Cardiac muscle cell (in vitro differentiated cells and primary cell): Measurements from ENCODE around the gene GBP6. TPM values are rescaled to one million over a fixed set of nuclear protein-coding genes. Genes with fewer than 3 reads are reported as not detected.

ENCODE experiments used
- DNase-seq, 2 donors: peaks; one replicate each; pipeline versions ENCODE4 v3.0.0 to v3.0.0-alpha.2; 2010 to 2017; ENCODE audit warnings: low read depth in 1 of 2, low spot score in 1 of 2
- H3K27ac ChIP-seq: fragments of 200-600 bp; sonication (generic); 2 replicates; pipeline ENCODE4 v1.5.1; 2016
- H3K27me3 ChIP-seq: fragments of 200-600 bp; sonication (generic); 2 replicates; pipeline ENCODE4 v1.6.0; 2016; ENCODE audit warnings: control low read depth
- H3K36me3 ChIP-seq: fragments of 200-600 bp; sonication (generic); 2 replicates; pipeline ENCODE4 v1.5.1; 2016; ENCODE audit warnings: control low read depth
- H3K4me1 ChIP-seq: fragments of 200-600 bp; sonication (generic); 2 replicates; pipeline ENCODE4 v1.8.1; 2017; ENCODE audit warnings: low read depth, mild to moderate bottlenecking, mixed run types
- H3K4me3 ChIP-seq: fragments of 200-600 bp; sonication (generic); 2 replicates; pipeline ENCODE4 v1.5.1; 2016; ENCODE audit warnings: mild to moderate bottlenecking
- H3K9me3 ChIP-seq: fragments of 200-600 bp; sonication (generic); 2 replicates; pipeline ENCODE4 v1.5.1; 2017; ENCODE audit warnings: low read depth, mild to moderate bottlenecking, control low read depth
- CTCF ChIP-seq: IDR thresholded peaks from 2 replicates; pipeline ENCODE4 v1.5.1; 2012; ENCODE audit warnings: low read depth, mild to moderate bottlenecking, low read length
- polyA plus RNA-seq: library from polyadenylated mRNA; unstranded; fragments of >200 nt; fragmentation: Nextera tagmentation; extraction: Ambion mirVana; gene quantifications from 2 replicates; pipeline ENCODE4 v1.2.1, GENCODE V29; 2016
- total RNA-seq: library from RNA; depleted of rRNA; stranded (reverse); fragments of >200 nt; gene quantifications from 2 replicates; pipeline ENCODE4 v1.2.3, GENCODE V29; 2016

Gene GBP6
- total and polyA plus RNA-seq, 2 experiments from 2014 or later = 0.69 TPM; not detected in 1

- DNase-seq = no peak
- H3K9me3 ChIP-seq = peaks cover 4% of the 10 kb centered on the region
- TF ChIP-seq CTCF = no peak
- H3K4me1 ChIP-seq = peaks cover 3% of the 10 kb centered on the region
- no peaks in the 10 kb centered on the region for H3K36me3 ChIP-seq
- no peaks in the 10 kb centered on the region for H3K27me3 ChIP-seq
- H3K4me3 ChIP-seq = no peak overlapping the region
- no peak overlapping the region for H3K27ac ChIP-seq
Measured at GRCh38 chr1:89352421-89352820, 11.4 kb upstream of the GBP6 start.

GRCh38 chr1:89354205-89354604 is 9.7 kb upstream of the GBP6 start:
- Histone ChIP-seq H3K4me3 (no peak overlapping the region), H3K27ac (no peak overlapping the region), H3K9me3 (peaks cover 4% of the 10 kb centered on the region), H3K27me3 (no peaks in the 10 kb centered on the region), H3K36me3 (no peaks in the 10 kb centered on the region), H3K4me1 (peaks cover 15% of the 10 kb centered on the region)
- DNase-seq = no peak
- no peak for TF ChIP-seq CTCF

- H3K27me3 ChIP-seq = no peaks in the 10 kb centered on the region
- DNase-seq = no peak
- no peak overlapping the region for H3K27ac ChIP-seq
- no peak for TF ChIP-seq CTCF
- H3K36me3 ChIP-seq = no peaks in the 10 kb centered on the region
- H3K4me3 ChIP-seq = no peak overlapping the region
- H3K4me1 ChIP-seq = peaks cover 22% of the 10 kb centered on the region
- H3K9me3 ChIP-seq = peaks cover 1% of the 10 kb centered on the region
Measured at GRCh38 chr1:89355056-89355455, 8.8 kb upstream of the GBP6 start.

GRCh38 chr1:89356658-89357400 is 7.0 kb upstream of the GBP6 start:
- Histone ChIP-seq H3K27ac (no peak overlapping the region), H3K36me3 (no peaks in the 10 kb centered on the region), H3K4me3 (no peak overlapping the region), H3K27me3 (no peaks in the 10 kb centered on the region), H3K4me1 (peaks cover 22% of the 10 kb centered on the region), H3K9me3 (no peaks in the 10 kb centered on the region)
- peak in 1 of 2 donors; percentile 50 for DNase-seq
- no peak for TF ChIP-seq CTCF

GRCh38 chr1:89358287-89358893 is 5.5 kb upstream of the GBP6 start:
- no peaks in the 10 kb centered on the region for H3K27me3 ChIP-seq
- peak; percentile 81 to 87 for DNase-seq
- H3K4me1 ChIP-seq = peaks cover 24% of the 10 kb centered on the region

More at GRCh38 chr1:89358287-89358893, 5.5 kb upstream of the GBP6 start:
- peak; percentile 85 for TF ChIP-seq CTCF
- H3K4me3 ChIP-seq = no peak overlapping the region
- H3K9me3 ChIP-seq = no peaks in the 10 kb centered on the region
- H3K36me3 ChIP-seq = no peaks in the 10 kb centered on the region
- H3K27ac ChIP-seq = no peak overlapping the region
